ENCODE measurements around the gene TDP1. TPM values are rescaled to one million over a fixed set of nuclear protein-coding genes. Genes with fewer than 3 reads are reported as not detected.

The TDP1 gene
- total and polyA plus RNA-seq, 2 of the 13 experiments (the other 11 are each of a cell fraction or from before 2014, with no cell fraction given), result 16.4 to 31.2 TPM

- TF ChIP-seq TGIF2 (CRISPR knock-in tag; IDR thresholded peaks at IDR 0.05), result peak; percentile 87
- TF ChIP-seq ZNF720 (CRISPR knock-in tag; IDR thresholded peaks at IDR 0.05), result no peak
- peak; percentile 61 for TF ChIP-seq ISL2 (CRISPR knock-in tag; IDR thresholded peaks at IDR 0.05)
- peak; percentile 89 for TF ChIP-seq ZIK1 (CRISPR knock-in tag; IDR thresholded peaks at IDR 0.05; ENCODE audit: borderline replicate concordance, low read depth)
- TF ChIP-seq PHF20 (CRISPR knock-in tag; IDR thresholded peaks at IDR 0.05), result peak; percentile 77
- TF ChIP-seq, protein P1, sequence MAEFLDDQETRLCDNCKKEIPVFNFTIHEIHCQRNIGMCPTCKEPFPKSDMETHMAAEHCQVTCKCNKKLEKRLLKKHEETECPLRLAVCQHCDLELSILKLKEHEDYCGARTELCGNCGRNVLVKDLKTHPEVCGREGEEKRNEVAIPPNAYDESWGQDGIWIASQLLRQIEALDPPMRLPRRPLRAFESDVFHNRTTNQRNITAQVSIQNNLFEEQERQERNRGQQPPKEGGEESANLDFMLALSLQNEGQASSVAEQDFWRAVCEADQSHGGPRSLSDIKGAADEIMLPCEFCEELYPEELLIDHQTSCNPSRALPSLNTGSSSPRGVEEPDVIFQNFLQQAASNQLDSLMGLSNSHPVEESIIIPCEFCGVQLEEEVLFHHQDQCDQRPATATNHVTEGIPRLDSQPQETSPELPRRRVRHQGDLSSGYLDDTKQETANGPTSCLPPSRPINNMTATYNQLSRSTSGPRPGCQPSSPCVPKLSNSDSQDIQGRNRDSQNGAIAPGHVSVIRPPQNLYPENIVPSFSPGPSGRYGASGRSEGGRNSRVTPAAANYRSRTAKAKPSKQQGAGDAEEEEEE (CRISPR knock-in tag; IDR thresholded peaks at IDR 0.05; ENCODE audit: borderline replicate concordance), result no peak
- TF ChIP-seq HMGA1 (CRISPR knock-in tag; conservative IDR thresholded peaks at IDR 0.05), result no peak
- TF ChIP-seq ZNF263 (CRISPR knock-in tag; IDR thresholded peaks at IDR 0.05), result peak; percentile 40; the same call in 1 of the 2 replicates
- peak; percentile 51; the same call in 1 of the 2 replicates for TF ChIP-seq GATAD2A (CRISPR knock-in tag; IDR thresholded peaks at IDR 0.05)
- peak; percentile 63; the same call in 1 of the 2 replicates for TF ChIP-seq IRF2 (CRISPR knock-in tag; IDR thresholded peaks at IDR 0.05)
- no peak for TF ChIP-seq SOX6 (IDR thresholded peaks at IDR 0.05)
- TF ChIP-seq SOX6 (CRISPR knock-in tag; IDR thresholded peaks at IDR 0.05), result no peak; the same call in none of the 2 replicates
- no peak for TF ChIP-seq IRF1 (CRISPR knock-in tag; IDR thresholded peaks at IDR 0.05; ENCODE audit: low read depth)
- TF ChIP-seq ZFP91 (CRISPR knock-in tag; IDR thresholded peaks at IDR 0.05; ENCODE audit: borderline replicate concordance), result peak; percentile 89; the same call in 1 of the 2 replicates
- TF ChIP-seq KMT2A (CRISPR knock-in tag; IDR thresholded peaks at IDR 0.05), result peak; percentile 94
- TF ChIP-seq ZNF883 (CRISPR knock-in tag; IDR thresholded peaks at IDR 0.05; ENCODE audit: not compliant biosample characterization), result peak; percentile 41
- peak; percentile 13; the same call in 1 of the 2 replicates for TF ChIP-seq XBP1 (CRISPR knock-in tag; IDR thresholded peaks at IDR 0.05)
- peak; percentile 92 for TF ChIP-seq GABPB1 (CRISPR knock-in tag; IDR thresholded peaks at IDR 0.05)
- TF ChIP-seq THYN1 (CRISPR knock-in tag; IDR thresholded peaks at IDR 0.05; ENCODE audit: borderline replicate concordance, low read depth), result no peak
- TF ChIP-seq ZBTB43 (CRISPR knock-in tag; conservative IDR thresholded peaks at IDR 0.05), result peak; percentile 48; the same call in 1 of the 2 replicates
- TF ChIP-seq SMYD3 (CRISPR knock-in tag; IDR thresholded peaks at IDR 0.05), result peak; percentile 36; the same call in 1 of the 2 replicates
- TF ChIP-seq, protein P2, sequence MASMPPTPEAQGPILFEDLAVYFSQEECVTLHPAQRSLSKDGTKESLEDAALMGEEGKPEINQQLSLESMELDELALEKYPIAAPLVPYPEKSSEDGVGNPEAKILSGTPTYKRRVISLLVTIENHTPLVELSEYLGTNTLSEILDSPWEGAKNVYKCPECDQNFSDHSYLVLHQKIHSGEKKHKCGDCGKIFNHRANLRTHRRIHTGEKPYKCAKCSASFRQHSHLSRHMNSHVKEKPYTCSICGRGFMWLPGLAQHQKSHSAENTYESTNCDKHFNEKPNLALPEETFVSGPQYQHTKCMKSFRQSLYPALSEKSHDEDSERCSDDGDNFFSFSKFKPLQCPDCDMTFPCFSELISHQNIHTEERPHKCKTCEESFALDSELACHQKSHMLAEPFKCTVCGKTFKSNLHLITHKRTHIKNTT (CRISPR knock-in tag; IDR thresholded peaks at IDR 0.05), result 0 out of 2 replicates have a peak, but pooled peaks have one; percentile 19
- peak; percentile 39 for TF ChIP-seq MED8 (CRISPR knock-in tag; IDR thresholded peaks at IDR 0.05; ENCODE audit: insufficient replicate concordance)
These were observed at the start of gene TDP1 (continued) for GRCh38 chr14:89955745-89956660.

Data from HepG2 (cell line).